IMR-90 (cell line): ENCODE results near the gene TSC1. TPM values are rescaled to one million over a fixed set of nuclear protein-coding genes. Genes with fewer than 3 reads are reported as not detected.

Experiments used
- ATAC-seq: fragments of 200-7000 bp; cut with Tn5 transposase; 2 replicates; pipeline ENCODE4 v1.9.1; 2020; ENCODE audit warnings: low read depth, mild to moderate bottlenecking, moderate library complexity
- BruUV-seq: library from RNA; stranded (reverse); fragments of 400-500 nt; replicated peaks from 2 replicates; lab custom pipeline; 2021; lab: Mats Ljungman, UMichigan
- CTCF ChIA-PET: fragments of 300-600 bp; formaldehyde crosslinking; extraction: SDS; loops from one replicate; lab custom pipeline; 2021; ENCODE audit warnings: antibody characterized with exemption; lab: Yijun Ruan, JAX
- POLR2A ChIA-PET: fragments of 300-600 bp; sonication (Branson Sonifier 250); formaldehyde crosslinking; loops from one replicate; lab custom pipeline; 2022; ENCODE audit warnings: antibody characterized with exemption; ENCODE audit not compliant: unreplicated experiment; lab: Charles Lee
- DNase-seq: peaks from one replicate; pipeline ENCODE4 v3.0.0; 2013
- H2AFZ ChIP-seq: replicated peaks from 2 replicates; pipeline ENCODE3; 2013; ENCODE audit warnings: low read length, mild to moderate bottlenecking; ENCODE audit not compliant: poor library complexity
- H2AK5ac ChIP-seq: 2 replicates; pipeline ENCODE4 v1.6.1; 2013; ENCODE audit warnings: low read depth, low read length, inconsistent platforms
- H2AK9ac ChIP-seq: replicated peaks from 2 replicates; pipeline ENCODE3; 2013; ENCODE audit warnings: mild to moderate bottlenecking, low read depth, low read length, moderate library complexity; ENCODE audit not compliant: poor library complexity
- H2BK120ac ChIP-seq: 2 replicates; pipeline ENCODE4 v1.6.1; 2013; ENCODE audit warnings: low read depth, low read length, inconsistent platforms
- H2BK15ac ChIP-seq: 3 replicates; pipeline ENCODE4 v1.6.1; 2013; ENCODE audit warnings: low read depth, low read length, inconsistent platforms
- H2BK20ac ChIP-seq: 2 replicates; pipeline ENCODE4 v1.6.1; 2013; ENCODE audit warnings: low read depth, mild to moderate bottlenecking, inconsistent platforms, low read length, moderate library complexity
- H2BK5ac ChIP-seq: 2 replicates; pipeline ENCODE4 v1.6.1; 2013; ENCODE audit warnings: mild to moderate bottlenecking, low read depth, low read length, inconsistent platforms; ENCODE audit not compliant: poor library complexity, severe bottlenecking
- H3K14ac ChIP-seq: replicated peaks from 2 replicates; pipeline ENCODE4 v1.6.1; 2013; ENCODE audit warnings: low read depth, low read length, inconsistent platforms
- H3K18ac ChIP-seq: 2 replicates; pipeline ENCODE4 v1.6.1; 2013; ENCODE audit warnings: low read depth, low read length, control low read depth
- H3K23ac ChIP-seq: 2 replicates; pipeline ENCODE4 v1.6.1; 2013; ENCODE audit warnings: low read depth, low read length, inconsistent platforms
- H3K27ac ChIP-seq: 2 replicates; pipeline ENCODE4 v1.5.1; 2013; ENCODE audit warnings: mild to moderate bottlenecking, control low read depth, low read length; ENCODE audit not compliant: insufficient read depth
- H3K27me3 ChIP-seq: 2 replicates; pipeline ENCODE4 v1.6.1; 2013; ENCODE audit warnings: low read length; ENCODE audit not compliant: control insufficient read depth, insufficient read depth
- H3K36me3 ChIP-seq: 2 replicates; pipeline ENCODE4 v1.6.1; 2013; ENCODE audit warnings: low read length, mixed read lengths; ENCODE audit not compliant: control insufficient read depth, insufficient read depth
- H3K4ac ChIP-seq: 2 replicates; pipeline ENCODE4 v1.6.1; 2013; ENCODE audit warnings: low read depth, low read length, inconsistent platforms
- H3K4me1 ChIP-seq: 2 replicates; pipeline ENCODE4 v1.6.1; 2013; ENCODE audit warnings: low read length, mixed read lengths; ENCODE audit not compliant: control insufficient read depth, insufficient read depth
- H3K4me2 ChIP-seq: 2 replicates; pipeline ENCODE4 v1.6.1; 2013; ENCODE audit warnings: low read depth, mild to moderate bottlenecking, control low read depth, low read length, moderate library complexity
- H3K4me3 ChIP-seq: 2 replicates; pipeline ENCODE4 v1.5.1; 2013; ENCODE audit warnings: low read depth, mild to moderate bottlenecking, control low read depth, low read length, moderate library complexity; ENCODE audit not compliant: insufficient read depth
- H3K56ac ChIP-seq: 2 replicates; pipeline ENCODE4 v1.6.1; 2013; ENCODE audit warnings: low read length, inconsistent platforms; ENCODE audit not compliant: insufficient read depth; ENCODE audit errors: extremely low read depth
- H3K79me1 ChIP-seq, 2 experiments: 2 replicates each; pipeline ENCODE4 v1.6.1; 2013; ENCODE audit warnings: low read length in 2 of 2, inconsistent platforms in 1 of 2, low read depth in 1 of 2
- H3K9ac ChIP-seq: 2 replicates; pipeline ENCODE4 v1.6.1; 2013; ENCODE audit warnings: low read depth, low read length, control low read depth
- H3K9me1 ChIP-seq: 2 replicates; pipeline ENCODE4 v1.6.1; 2013; ENCODE audit warnings: low read length, inconsistent platforms; ENCODE audit not compliant: insufficient read depth
- H3K9me3 ChIP-seq: 2 replicates; pipeline ENCODE4 v1.6.1; 2013; ENCODE audit warnings: low read length; ENCODE audit not compliant: control insufficient read depth, insufficient read depth
- H4K20me1 ChIP-seq: 2 replicates; pipeline ENCODE4 v1.6.1; 2013; ENCODE audit warnings: low read length, inconsistent platforms; ENCODE audit not compliant: insufficient read depth
- H4K5ac ChIP-seq: 2 replicates; pipeline ENCODE4 v1.6.1; 2013; ENCODE audit warnings: mild to moderate bottlenecking, low read depth, low read length, control low read depth
- H4K8ac ChIP-seq, 2 experiments: 2 replicates each; pipeline ENCODE4 v1.6.1; 2013; ENCODE audit warnings: low read depth in 2 of 2, low read length in 2 of 2, control low read depth in 1 of 2, inconsistent platforms in 1 of 2
- H4K91ac ChIP-seq: 2 replicates; pipeline ENCODE4 v1.6.1; 2013; ENCODE audit warnings: low read depth, low read length, inconsistent platforms; ENCODE audit not compliant: insufficient read depth
- CHD1 ChIP-seq: IDR thresholded peaks from 2 replicates; pipeline ENCODE4 v1.6.1; 2012; ENCODE audit warnings: low read depth, low read length, improper control_type of control experiment
- ELK1 ChIP-seq: fragments of 150-350 bp; IDR thresholded peaks from 2 replicates; pipeline ENCODE4 v1.6.1; 2016; ENCODE audit warnings: low read depth, mild to moderate bottlenecking, low read length, moderate library complexity, borderline replicate concordance
- FOS ChIP-seq: fragments of 150-350 bp; IDR thresholded peaks from 2 replicates; pipeline ENCODE4 v1.6.1; 2016; ENCODE audit warnings: low read depth, low read length
- MAFK ChIP-seq: IDR thresholded peaks from 2 replicates; pipeline ENCODE4 v1.6.1; 2012; ENCODE audit warnings: low read depth, low read length, improper control_type of control experiment
- MAZ ChIP-seq: IDR thresholded peaks from 2 replicates; pipeline ENCODE4 v1.6.1; 2012; ENCODE audit warnings: low read depth, mild to moderate bottlenecking, low read length, improper control_type of control experiment, moderate library complexity, borderline replicate concordance
- MXI1 ChIP-seq: IDR thresholded peaks from 2 replicates; pipeline ENCODE4 v1.6.1; 2012; ENCODE audit warnings: low read depth, mild to moderate bottlenecking, low read length, moderate library complexity, borderline replicate concordance
- NFE2L2 ChIP-seq: fragments of 150-350 bp; IDR thresholded peaks from 2 replicates; pipeline ENCODE4 v1.6.1; 2016; ENCODE audit warnings: low read depth, mild to moderate bottlenecking, low read length
- RAD21 ChIP-seq: IDR thresholded peaks from 2 replicates; pipeline ENCODE4 v1.6.1; 2012; ENCODE audit warnings: low read length, improper control_type of control experiment
- RCOR1 ChIP-seq: IDR thresholded peaks from 2 replicates; pipeline ENCODE4 v1.6.1; 2012; ENCODE audit warnings: mild to moderate bottlenecking, low read length, improper control_type of control experiment; ENCODE audit not compliant: insufficient replicate concordance
- USF2 ChIP-seq: fragments of 150-350 bp; IDR thresholded peaks from 2 replicates; pipeline ENCODE4 v1.6.1; 2017; ENCODE audit warnings: mild to moderate bottlenecking, antibody characterized with exemption, low read length, low read depth
- WGBS, 2 experiments: methylation state at CpG; one replicate each; pipeline versions ENCODE4 v1.1.5 to v1.1.7; 2013; ENCODE audit warnings: missing lambda C conversion rate in 2 of 2; ENCODE audit not compliant: insufficient read length in 1 of 2; ENCODE audit errors: extremely low coverage in 2 of 2; 5-methylcytosine and 5-hydroxymethylcytosine counted together
- dilution Hi-C: fragments of 300-500 bp; cut with HindIII; formaldehyde crosslinking; loops from one replicate; pipeline ENCODE4 v1.14.3; 2018; ENCODE audit warnings: low sequenced_read_pairs; ENCODE audit not compliant: unreplicated experiment
- in situ Hi-C: fragments of 300-500 bp; cut with MboI; formaldehyde crosslinking; loops from 3 replicates; pipeline ENCODE4 v1.14.3; 2019; ENCODE audit warnings: low sequenced_read_pairs, inconsistent platforms, mixed read lengths
- intact Hi-C: fragments of 100-400 bp; cut with micrococcal nuclease; formaldehyde crosslinking; loops from 2 replicates; pipeline ENCODE4 v1.10.0; 2022
- polyA plus RNA-seq, 3 experiments: library from polyadenylated mRNA; depleted of rRNA; stranded (reverse); fragments of >200 nt; gene quantifications; 2 replicates each; pipeline ENCODE4 v1.2.3, GENCODE V29; 2012; ENCODE audit warnings: low replicate concordance in 1 of 3
- total RNA-seq: library from RNA; depleted of rRNA; stranded (reverse); fragments of >200 nt; gene quantifications from 2 replicates; pipeline ENCODE4 v1.2.3, GENCODE V29; 2012

The TSC1 gene
- total and polyA plus RNA-seq, 2 of the 4 experiments (the other 2 are of a cell fraction) = 25.7 to 56.3 TPM

GRCh38 chr9:132846918-132847515, 97.4 kb downstream of the TSC1 start:
- H3K4me1 ChIP-seq = no peaks in the 10 kb centered on the region
- ATAC-seq = no peak
- no peak for TF ChIP-seq MAFK
- no peak for TF ChIP-seq RAD21
- no peak for TF ChIP-seq ELK1
- no peak for TF ChIP-seq MAZ
- no peak for TF ChIP-seq RCOR1
- TF ChIP-seq USF2 = no peak
- no peak for TF ChIP-seq NFE2L2
- no peak for TF ChIP-seq FOS
- TF ChIP-seq CHD1 = no peak
- TF ChIP-seq MXI1 = no peak
- no peak overlapping the region for H3K56ac ChIP-seq
- H2BK20ac ChIP-seq = no peak overlapping the region
- no peak overlapping the region for H4K8ac ChIP-seq
- H3K27ac ChIP-seq = no peak overlapping the region
- WGBS, 2 experiments = 86% methylated on average over 7 of the region's 15 CpGs; no CpG with 5 or more reads in 1 of the 2 experiments
- no peaks in the 10 kb centered on the region; the same call in 1 of the 2 replicates for H3K9me1 ChIP-seq
- no peak for DNase-seq
- CTCF ChIA-PET = no interaction called here
- no peaks in the 10 kb centered on the region for H3K36me3 ChIP-seq
- no peak overlapping the region for H2BK5ac ChIP-seq
- H3K4me3 ChIP-seq = no peak overlapping the region
- intact Hi-C loops (no loop called here), dilution Hi-C loops (no loop called here), in situ Hi-C loops (no loop called here)
- no peak overlapping the region for H3K4me2 ChIP-seq
- no peak overlapping the region for H3K18ac ChIP-seq
- H4K20me1 ChIP-seq = no peaks in the 10 kb centered on the region
- POLR2A ChIA-PET = no interaction called here
- H2BK120ac ChIP-seq = no peak overlapping the region
- BruUV-seq = no TSS peak
- H3K9me3 ChIP-seq = no peaks in the 10 kb centered on the region
- no peak overlapping the region for H3K14ac ChIP-seq
- H3K4ac ChIP-seq = no peak overlapping the region
- H2BK15ac ChIP-seq = no peak overlapping the region
- H4K5ac ChIP-seq = no peak overlapping the region
- H3K79me1 ChIP-seq = no peaks in the 10 kb centered on the region
- H3K9ac ChIP-seq = no peak overlapping the region
- H4K91ac ChIP-seq = no peak overlapping the region
- H3K27me3 ChIP-seq = peaks cover 11% of the 10 kb centered on the region
- no peak overlapping the region for H2AK9ac ChIP-seq
- H2AK5ac ChIP-seq = no peak overlapping the region
- no peak overlapping the region for H2AFZ ChIP-seq
- H3K23ac ChIP-seq = no peak overlapping the region
